ENCODE data around the gene OR4C12.
"Not testable (repeated sequence)": the region's sequence is repeated elsewhere in the genome, so short reads cannot be mapped to it uniquely, and the experiment has no call there.

The OR4C12 gene

DNA sequence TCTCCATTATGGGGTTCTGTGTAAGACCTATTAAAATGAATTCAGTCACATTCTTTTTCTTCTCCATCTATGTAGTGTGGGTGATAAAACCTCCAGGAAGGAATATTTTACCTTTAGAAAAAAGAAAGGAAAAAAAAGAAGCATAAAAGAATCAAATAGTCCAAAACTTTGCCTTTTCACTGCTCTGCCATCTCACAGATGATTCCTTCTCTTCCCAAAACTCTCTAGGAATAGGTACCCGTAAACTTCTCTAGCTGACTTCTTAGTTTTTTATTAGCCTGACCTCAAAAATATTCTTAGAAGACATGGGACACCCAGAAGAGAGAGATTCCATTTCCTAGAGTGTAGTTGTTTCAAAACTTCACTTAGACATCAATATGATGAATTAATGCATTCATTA lies at the start of gene OR4C12:
OR4C12 (minus strand) TSS at position 101 of the 400 bp plus-strand sequence; CDS start at position 67, 34 bp downstream.
- in situ Hi-C loops (cut with MboI; ENCODE audit: low sequenced_read_pairs), result not testable (repeated sequence)

DNA sequence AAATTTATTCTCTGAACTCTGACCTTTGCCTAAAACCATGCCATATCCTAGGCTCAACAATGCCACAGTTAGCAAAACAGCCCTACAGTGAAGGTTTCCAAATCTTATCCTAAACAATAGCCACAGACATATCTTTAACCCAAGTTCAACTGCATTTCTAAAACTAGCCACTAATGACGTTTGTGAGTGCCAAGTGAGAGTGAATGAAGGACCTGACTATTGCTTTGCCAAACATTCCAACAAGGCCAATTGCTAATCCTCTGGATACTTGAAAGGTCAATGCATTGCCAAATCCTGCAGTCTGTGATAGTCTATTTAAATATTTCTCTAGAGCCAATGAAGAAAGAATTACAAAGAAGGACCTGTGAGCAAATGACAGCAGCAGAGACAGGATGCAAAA lies 47.9 kb upstream of the OR4C12 start:
- in situ Hi-C loops (cut with MboI; ENCODE audit: low sequenced_read_pairs), result no loop called here

DNA sequence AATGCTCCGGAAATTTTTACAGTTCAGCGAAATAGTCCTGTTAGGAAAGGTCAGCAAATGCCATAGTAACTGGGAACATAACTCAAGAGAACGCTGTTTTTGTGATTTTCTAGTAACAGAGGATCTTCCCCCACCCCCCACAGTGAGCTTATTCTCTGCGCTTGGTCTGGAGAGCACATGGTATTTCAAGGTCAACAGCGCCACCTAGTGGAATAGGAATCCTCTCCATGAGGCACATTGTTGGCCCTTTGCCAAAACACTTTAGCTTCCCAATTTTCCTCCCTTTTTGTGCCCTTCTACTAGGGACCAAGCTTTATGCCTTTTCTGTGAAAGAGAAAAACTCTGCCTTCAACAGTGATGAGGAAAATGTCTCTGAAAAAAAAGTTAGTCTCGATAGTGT lies 13.2 kb upstream of the OR4C12 start:
- in situ Hi-C loops (cut with MboI; ENCODE audit: low sequenced_read_pairs), result no loop called here

DNA sequence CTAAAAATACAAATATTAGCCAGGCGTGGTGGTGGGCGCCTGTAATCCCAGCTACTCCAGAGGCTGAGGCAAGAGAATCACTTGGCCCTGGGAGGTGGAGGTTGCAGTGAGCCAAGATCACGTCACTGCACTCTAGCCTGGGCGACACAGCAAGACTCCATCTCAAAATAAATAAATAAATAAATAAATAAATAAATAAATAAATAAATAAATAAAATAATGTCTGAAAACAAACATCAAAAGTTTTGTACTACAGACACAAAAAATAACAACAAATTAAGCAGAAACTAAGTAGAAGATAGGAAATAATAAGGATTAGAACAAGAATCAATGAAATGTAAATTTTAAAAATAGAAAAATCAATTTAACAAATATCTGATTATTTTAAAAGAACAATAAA lies 8.9 kb downstream of the OR4C12 start:
- in situ Hi-C loops (cut with MboI; ENCODE audit: low sequenced_read_pairs), result not testable (repeated sequence)

DNA sequence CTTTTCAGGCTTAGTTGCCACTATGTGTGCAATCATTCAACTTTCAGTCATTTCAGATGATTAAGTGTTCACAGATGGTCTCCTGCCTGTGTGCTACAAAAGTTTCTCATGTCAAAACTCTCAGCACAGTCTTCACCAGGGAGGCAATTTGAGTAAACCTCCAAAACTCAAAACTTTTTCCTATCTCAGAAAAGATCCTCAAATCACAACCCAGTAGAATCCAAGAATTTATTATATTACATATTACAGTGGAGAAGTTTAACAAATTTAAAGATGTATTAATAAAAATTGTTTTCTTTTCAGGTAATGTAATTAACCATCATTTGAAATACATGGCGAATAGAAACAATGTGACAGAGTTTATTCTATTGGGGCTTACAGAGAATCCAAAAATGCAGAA lies 30.2 kb downstream of the OR4C12 start, which contains the start of gene OR4C13:
OR4C13 (plus strand) TSS at position 301 of the 400 bp plus-strand sequence; CDS start at position 333, 32 bp downstream.
- in situ Hi-C loops (cut with MboI; ENCODE audit: low sequenced_read_pairs), result no loop called here

DNA sequence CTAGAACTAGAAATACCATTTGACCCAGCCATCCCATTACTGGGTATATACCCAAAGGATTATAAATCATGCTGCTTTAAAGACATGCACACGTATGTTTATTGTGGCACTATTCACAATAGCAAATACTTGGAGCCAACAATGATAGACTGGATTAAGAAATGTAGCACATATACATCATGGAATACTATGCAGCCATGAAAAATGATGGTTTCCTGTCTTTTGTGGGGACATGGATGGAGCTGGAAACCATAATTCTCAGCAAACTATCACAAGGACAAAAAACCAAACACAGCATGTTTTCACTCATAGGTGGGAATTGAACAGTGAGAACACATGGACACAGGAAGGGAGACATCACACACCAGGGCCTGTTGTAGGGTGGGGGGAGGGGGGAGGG lies 33.6 kb downstream of the OR4C12 start:
- in situ Hi-C loops (cut with MboI; ENCODE audit: low sequenced_read_pairs), result not testable (repeated sequence)
